DOHH2 (cell line): ENCODE data around the gene TULP4.

Experiments
- H3F3A ChIP-seq: fragments of 200-600 bp; sonication (generic), shearing (Covaris generic); 2 replicates; pipeline ENCODE4 v1.6.0; 2016; ENCODE audit warnings: antibody characterized with exemption, mild to moderate bottlenecking; ENCODE audit not compliant: control insufficient read depth, insufficient read depth
- H3K27ac ChIP-seq: fragments of 200-600 bp; sonication (generic); 2 replicates; pipeline ENCODE4 v1.5.1; 2014; ENCODE audit warnings: low read depth, mild to moderate bottlenecking, low read length, moderate library complexity
- H3K27me3 ChIP-seq: fragments of 200-600 bp; sonication (generic); 2 replicates; pipeline ENCODE4 v1.6.1; 2014; ENCODE audit warnings: mild to moderate bottlenecking, low read length, mixed read lengths; ENCODE audit not compliant: control insufficient read depth
- H3K36me3 ChIP-seq: fragments of 200-600 bp; sonication (generic); 2 replicates; pipeline ENCODE4 v1.6.1; 2014; ENCODE audit warnings: mild to moderate bottlenecking, low read length, moderate library complexity, mixed read lengths; ENCODE audit not compliant: control insufficient read depth
- H3K4me1 ChIP-seq: fragments of 200-600 bp; sonication (generic); 2 replicates; pipeline ENCODE4 v1.6.1; 2014; ENCODE audit warnings: mild to moderate bottlenecking, low read length, mixed read lengths; ENCODE audit not compliant: control insufficient read depth
- H3K4me2 ChIP-seq: fragments of 200-600 bp; sonication (generic); 2 replicates; pipeline ENCODE4 v1.6.0; 2014; ENCODE audit warnings: mild to moderate bottlenecking, low read length, moderate library complexity
- H3K4me3 ChIP-seq: fragments of 200-600 bp; sonication (generic); 2 replicates; pipeline ENCODE4 v1.5.1; 2014; ENCODE audit warnings: mild to moderate bottlenecking, low read length, mixed read lengths
- H3K79me2 ChIP-seq: fragments of 200-600 bp; sonication (generic); 2 replicates; pipeline ENCODE4 v1.6.1; 2014; ENCODE audit warnings: mild to moderate bottlenecking, low read length, mixed read lengths; ENCODE audit not compliant: control insufficient read depth
- H3K9me2 ChIP-seq: fragments of 200-600 bp; sonication (generic); replicated peaks from 2 replicates; pipeline ENCODE4 v1.6.1; 2014; ENCODE audit warnings: mild to moderate bottlenecking, low read length, mixed read lengths; ENCODE audit not compliant: control insufficient read depth
- H3K9me3 ChIP-seq: fragments of 200-600 bp; sonication (generic); 2 replicates; pipeline ENCODE4 v1.6.1; 2014; ENCODE audit warnings: antibody characterized with exemption, low read length, mixed read lengths; ENCODE audit not compliant: control insufficient read depth, insufficient read depth
- H4K20me1 ChIP-seq: fragments of 200-600 bp; sonication (generic); 2 replicates; pipeline ENCODE4 v1.6.0; 2014; ENCODE audit warnings: low read depth, mild to moderate bottlenecking, antibody characterized with exemption, low read length, moderate library complexity; ENCODE audit not compliant: control insufficient read depth, insufficient read depth
- EZH2phosphoT487 ChIP-seq: fragments of 200-600 bp; sonication (generic); IDR thresholded peaks from 2 replicates; pipeline ENCODE4 v1.6.1; 2017; ENCODE audit warnings: borderline replicate concordance, mild to moderate bottlenecking, antibody characterized with exemption, low read length, moderate library complexity, mixed read lengths
- TF ChIP-seq, protein P1 (sequence below): fragments of 200-600 bp; sonication (generic); IDR thresholded peaks from one replicate; pipeline ENCODE4 v1.5.1; 2014; ENCODE audit warnings: antibody characterized with exemption, mild to moderate bottlenecking, low read depth, low read length; ENCODE audit not compliant: poor library complexity, severe bottlenecking

The TULP4 gene

DNA sequence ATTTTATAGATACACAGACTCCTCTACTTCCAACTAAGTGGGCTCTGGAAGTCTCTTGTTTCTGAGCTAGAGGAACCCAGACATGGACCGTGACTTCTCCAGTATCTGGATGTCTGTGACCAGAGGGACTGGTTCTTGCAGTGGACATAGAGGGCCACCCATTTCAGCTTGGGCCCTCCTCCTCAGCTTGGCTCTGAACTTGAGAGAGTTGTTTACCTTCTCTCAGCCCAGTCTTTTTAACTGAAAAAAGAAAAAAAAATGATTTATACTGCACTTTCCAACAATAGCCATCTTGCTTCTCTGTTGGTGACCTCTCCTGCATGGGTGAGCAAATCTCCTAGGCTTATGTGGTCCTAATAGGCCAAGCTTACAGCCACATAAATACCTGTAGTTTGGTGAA lies 187.3 kb downstream of the TULP4 start:
- Histone ChIP-seq H3K9me2 (no peaks in the 10 kb centered on the region), H3K27ac (no peak overlapping the region)
- no peak for TF ChIP-seq EZH2phosphoT487
- TF ChIP-seq, protein P1, sequence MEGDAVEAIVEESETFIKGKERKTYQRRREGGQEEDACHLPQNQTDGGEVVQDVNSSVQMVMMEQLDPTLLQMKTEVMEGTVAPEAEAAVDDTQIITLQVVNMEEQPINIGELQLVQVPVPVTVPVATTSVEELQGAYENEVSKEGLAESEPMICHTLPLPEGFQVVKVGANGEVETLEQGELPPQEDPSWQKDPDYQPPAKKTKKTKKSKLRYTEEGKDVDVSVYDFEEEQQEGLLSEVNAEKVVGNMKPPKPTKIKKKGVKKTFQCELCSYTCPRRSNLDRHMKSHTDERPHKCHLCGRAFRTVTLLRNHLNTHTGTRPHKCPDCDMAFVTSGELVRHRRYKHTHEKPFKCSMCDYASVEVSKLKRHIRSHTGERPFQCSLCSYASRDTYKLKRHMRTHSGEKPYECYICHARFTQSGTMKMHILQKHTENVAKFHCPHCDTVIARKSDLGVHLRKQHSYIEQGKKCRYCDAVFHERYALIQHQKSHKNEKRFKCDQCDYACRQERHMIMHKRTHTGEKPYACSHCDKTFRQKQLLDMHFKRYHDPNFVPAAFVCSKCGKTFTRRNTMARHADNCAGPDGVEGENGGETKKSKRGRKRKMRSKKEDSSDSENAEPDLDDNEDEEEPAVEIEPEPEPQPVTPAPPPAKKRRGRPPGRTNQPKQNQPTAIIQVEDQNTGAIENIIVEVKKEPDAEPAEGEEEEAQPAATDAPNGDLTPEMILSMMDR: no peak

DNA sequence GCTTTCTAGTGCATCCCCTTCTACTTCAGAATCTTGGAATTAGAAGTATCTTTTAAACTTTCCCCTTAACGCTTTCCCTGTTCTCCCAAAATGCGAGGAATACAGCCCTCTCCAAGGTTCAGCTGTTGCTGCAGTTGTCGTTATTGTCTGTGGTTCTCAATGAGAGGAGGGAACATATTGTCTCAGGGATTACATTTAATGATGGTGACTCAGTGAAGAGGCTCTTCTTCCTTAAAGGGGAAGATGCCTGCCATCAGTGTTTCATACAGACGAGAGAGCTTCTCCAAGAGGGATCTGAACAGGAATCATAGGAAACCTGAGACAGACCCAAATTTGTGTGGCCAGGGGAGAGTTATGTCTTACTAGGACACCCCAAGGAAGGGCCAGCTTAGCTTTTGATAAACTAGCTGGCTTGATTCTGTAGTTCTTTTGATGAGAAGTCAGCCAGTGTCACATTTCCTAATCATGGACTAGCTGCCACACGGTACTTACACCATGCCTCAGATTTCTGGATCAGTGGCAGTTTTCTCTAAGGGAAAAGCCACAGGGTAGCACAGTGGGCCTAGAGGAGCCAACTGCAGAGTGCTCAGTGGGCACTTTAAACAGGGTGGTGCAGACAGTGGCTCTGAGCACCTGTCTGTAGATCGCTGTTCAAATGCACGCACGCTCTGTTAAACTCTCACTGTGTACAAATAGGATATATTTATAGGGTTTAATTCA lies 187.9 kb downstream of the TULP4 start:
- H3F3A ChIP-seq: no peaks in the 10 kb centered on the region
- no peak overlapping the region for H3K4me3 ChIP-seq
- H3K4me1 ChIP-seq: peaks cover 8% of the 10 kb centered on the region
- H3K9me3 ChIP-seq: no peaks in the 10 kb centered on the region
- no peaks in the 10 kb centered on the region for H4K20me1 ChIP-seq
- H3K79me2 ChIP-seq: no peaks in the 10 kb centered on the region
- H3K27me3 ChIP-seq: no peaks in the 10 kb centered on the region
- peaks cover 29% of the 10 kb centered on the region for H3K36me3 ChIP-seq
- no peaks in the 10 kb centered on the region for H3K9me2 ChIP-seq
- no peak overlapping the region for H3K4me2 ChIP-seq
- TF ChIP-seq, protein P1: no peak
- no peak for TF ChIP-seq EZH2phosphoT487
- H3K27ac ChIP-seq: no peak overlapping the region

More for the DNA sequence above, 187.3 kb downstream of the TULP4 start:
- Histone ChIP-seq H3K27me3 (no peaks in the 10 kb centered on the region), H3K4me2 (no peak overlapping the region), H3F3A (no peaks in the 10 kb centered on the region), H3K4me1 (peaks cover 2% of the 10 kb centered on the region), H3K79me2 (no peaks in the 10 kb centered on the region), H3K9me3 (no peaks in the 10 kb centered on the region), H4K20me1 (no peaks in the 10 kb centered on the region), H3K4me3 (no peak overlapping the region), H3K36me3 (peaks cover 29% of the 10 kb centered on the region)

DNA sequence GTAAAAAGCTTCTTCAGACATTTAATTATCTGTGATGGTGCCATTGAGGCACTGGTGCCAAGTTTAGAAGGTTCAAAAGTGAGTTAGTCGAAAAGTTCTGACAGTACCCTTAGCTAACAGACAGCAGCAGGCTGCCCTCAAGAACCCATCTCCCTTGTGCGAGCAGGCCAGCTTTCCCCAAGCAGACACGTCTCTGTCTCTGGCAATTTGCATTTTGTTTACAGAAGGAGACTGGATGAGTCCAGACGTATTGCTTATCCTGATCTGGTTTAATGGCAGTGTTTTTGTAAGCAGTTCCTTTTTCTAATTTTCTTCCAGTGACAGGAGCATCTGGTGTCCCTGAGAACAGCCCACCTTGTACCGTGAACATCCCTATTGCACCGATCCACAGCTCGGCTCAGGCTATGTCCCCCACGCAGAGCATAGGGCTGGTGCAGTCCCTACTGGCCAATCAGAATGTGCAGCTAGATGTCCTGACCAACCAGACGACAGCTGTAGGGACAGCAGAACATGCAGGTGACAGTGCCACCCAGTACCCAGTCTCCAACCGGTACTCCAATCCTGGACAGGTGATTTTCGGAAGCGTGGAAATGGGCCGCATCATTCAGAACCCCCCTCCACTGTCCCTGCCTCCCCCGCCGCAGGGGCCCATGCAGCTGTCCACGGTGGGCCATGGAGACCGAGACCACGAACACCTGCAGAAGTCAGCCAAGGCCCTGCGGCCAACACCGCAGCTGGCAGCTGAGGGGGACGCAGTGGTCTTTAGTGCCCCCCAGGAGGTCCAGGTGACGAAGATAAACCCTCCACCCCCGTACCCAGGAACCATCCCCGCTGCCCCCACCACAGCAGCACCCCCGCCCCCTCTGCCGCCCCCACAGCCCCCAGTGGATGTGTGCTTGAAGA lies 189.3 kb downstream of the TULP4 start:
- no peaks in the 10 kb centered on the region for H4K20me1 ChIP-seq
- peaks cover 29% of the 10 kb centered on the region for H3K36me3 ChIP-seq
- H3K4me2 ChIP-seq: no peak overlapping the region
- no peaks in the 10 kb centered on the region for H3K9me3 ChIP-seq
- TF ChIP-seq, protein P1: no peak
- TF ChIP-seq EZH2phosphoT487: no peak
- no peaks in the 10 kb centered on the region for H3K9me2 ChIP-seq
- H3K79me2 ChIP-seq: no peaks in the 10 kb centered on the region
- H3K4me3 ChIP-seq: no peak overlapping the region
- H3K27ac ChIP-seq: no peak overlapping the region
- no peaks in the 10 kb centered on the region for H3K27me3 ChIP-seq
- no peaks in the 10 kb centered on the region for H3F3A ChIP-seq
- H3K4me1 ChIP-seq: peaks cover 8% of the 10 kb centered on the region
